K562 (cell line): ENCODE measurements around the gene GOLGA5. TPM values are rescaled to one million over a fixed set of nuclear protein-coding genes. Genes with fewer than 3 reads are reported as not detected.

Source experiments
- ATAC-seq: fragments of 200-7000 bp; cut with Tn5 transposase; 3 replicates; pipeline ENCODE4 v1.9.1; 2020; ENCODE audit warnings: moderate library complexity
- BruUV-seq: library from RNA; stranded (reverse); fragments of 400-500 nt; replicated peaks from 2 replicates; lab custom pipeline; 2021; lab: Mats Ljungman, UMichigan
- CTCF ChIA-PET: fragments of 300-600 bp; formaldehyde crosslinking; extraction: SDS; loops from one replicate; lab custom pipeline; 2021; ENCODE audit warnings: low intra/inter-chr PET ratio; lab: Yijun Ruan, JAX
- POLR2A ChIA-PET: fragments of 300-600, 350-650 bp; sonication (Branson Sonifier 250); formaldehyde crosslinking; extraction: SDS; loops from one replicate; lab custom pipeline; 2021; ENCODE audit warnings: antibody characterized with exemption, inconsistent platforms; lab: Yijun Ruan, JAX
- DNase-seq, 4 experiments: peaks; one replicate each; pipeline versions ENCODE4 v3.0.0 to v3.0.0-alpha.2; 2011 to 2018; ENCODE audit warnings: low spot score in 3 of 4, mixed read lengths in 3 of 4; ENCODE audit errors: extremely low read depth in 1 of 4
- FAIRE-seq: peaks from 2 replicates; lab custom pipeline; 2011; peaks lifted over from hg19 to GRCh38; lab: Jason Lieb, UNC
- H2AFZ ChIP-seq: 2 replicates; pipeline ENCODE4 v1.6.0; 2011; ENCODE audit warnings: low read depth, low read length, control low read depth, inconsistent platforms
- H3K27ac ChIP-seq: fragments of 200-600 bp; 3 replicates; pipeline ENCODE4 v1.8.0; 2011; ENCODE audit warnings: low read depth, mild to moderate bottlenecking, control low read depth, inconsistent platforms, low read length, moderate library complexity, mixed read lengths; ENCODE audit errors: extremely low read depth
- H3K27me3 ChIP-seq, 2 experiments: fragments of 300-600 bp in 1 of 2; 2 replicates in 1 of 2; 3 replicates in 1 of 2; pipeline versions ENCODE4 v1.6.0 to v1.8.0; 2011; ENCODE audit warnings: inconsistent platforms in 2 of 2, low read length in 2 of 2, mild to moderate bottlenecking in 1 of 2, mixed read lengths in 1 of 2, moderate library complexity in 1 of 2; ENCODE audit not compliant: control insufficient read depth in 2 of 2, insufficient read depth in 2 of 2
- H3K36me3 ChIP-seq: fragments of 300-600 bp; 3 replicates; pipeline ENCODE4 v1.8.0; 2011; ENCODE audit warnings: mild to moderate bottlenecking, low read length, inconsistent platforms; ENCODE audit not compliant: control insufficient read depth, insufficient read depth
- H3K4me1 ChIP-seq, 2 experiments: fragments of 200-600 bp in 1 of 2; replicated peaks in 1 of 2; 2 replicates in 1 of 2; 3 replicates in 1 of 2; pipeline versions ENCODE4 v1.5.1 to v1.8.0; 2011; ENCODE audit warnings: inconsistent platforms in 2 of 2, low read length in 2 of 2, mild to moderate bottlenecking in 1 of 2, mixed read lengths in 1 of 2, moderate library complexity in 1 of 2; ENCODE audit not compliant: control insufficient read depth in 2 of 2, insufficient read depth in 2 of 2
- H3K4me2 ChIP-seq: 2 replicates; pipeline ENCODE4 v1.6.1; 2011; ENCODE audit warnings: low read length, control low read depth, inconsistent platforms, mixed read lengths; ENCODE audit not compliant: insufficient read depth
- H3K4me3 ChIP-seq: fragments of 200-600 bp; sonication (generic), shearing (Covaris generic); 2 replicates; pipeline ENCODE4 v1.5.1; 2016; ENCODE audit warnings: control low read depth, inconsistent platforms
- H3K79me2 ChIP-seq: fragments of 200-600 bp; 3 replicates; pipeline ENCODE4 v1.8.0; 2011; ENCODE audit warnings: low read length, inconsistent platforms; ENCODE audit not compliant: control insufficient read depth, insufficient read depth
- H3K9ac ChIP-seq, 2 experiments: 2 replicates each; pipeline versions ENCODE4 v1.6.0 to v1.6.1; 2011; ENCODE audit warnings: low read depth in 2 of 2, low read length in 2 of 2, control low read depth in 1 of 2, inconsistent platforms in 1 of 2, mild to moderate bottlenecking in 1 of 2, mixed read lengths in 1 of 2; ENCODE audit not compliant: insufficient read depth in 1 of 2
- H3K9me1 ChIP-seq: one replicate; pipeline ENCODE4 v1.6.0; 2011; ENCODE audit warnings: inconsistent platforms, mild to moderate bottlenecking, low read length, moderate library complexity; ENCODE audit not compliant: control insufficient read depth, insufficient read depth
- H3K9me3 ChIP-seq: replicated peaks from 2 replicates; pipeline ENCODE4 v1.5.1; 2011; ENCODE audit warnings: low read depth, low read length, inconsistent platforms; ENCODE audit not compliant: control insufficient read depth, insufficient read depth
- H4K20me1 ChIP-seq: replicated peaks from 2 replicates; pipeline ENCODE4 v1.6.1; 2011; ENCODE audit warnings: low read length, inconsistent platforms, mixed read lengths; ENCODE audit not compliant: control insufficient read depth, insufficient read depth
- MXI1 ChIP-seq: IDR thresholded peaks from 2 replicates; pipeline ENCODE4 v1.6.1; 2011; ENCODE audit warnings: low read depth, mild to moderate bottlenecking, improper control_type of control experiment, low read length
- RFX1 ChIP-seq: fragments of 450-650 bp; IDR thresholded peaks from 2 replicates; pipeline ENCODE4 v1.6.1; 2016; ENCODE audit warnings: mild to moderate bottlenecking, moderate library complexity
- SFPQ ChIP-seq: fragments of 200-400 bp; formaldehyde crosslinking; IDR thresholded peaks from 2 replicates; pipeline ENCODE4 v1.6.1; 2017; ENCODE audit warnings: mild to moderate bottlenecking, low read depth, low read length, moderate library complexity
- SUPT5H ChIP-seq: fragments of 450-650 bp; IDR thresholded peaks from 2 replicates; pipeline ENCODE4 v1.6.1; 2016
- WGBS: fragments of 100-300 bp; shearing (Covaris generic); methylation state at CpG from one replicate; pipeline ENCODE4 v1.1.6; 2016; ENCODE audit warnings: low coverage, mixed read lengths; ENCODE audit not compliant: insufficient coverage; ENCODE audit errors: missing lambda C conversion rate; 5-methylcytosine and 5-hydroxymethylcytosine counted together
- in situ Hi-C: fragments of 300-500 bp; cut with MboI; formaldehyde crosslinking; loops from 4 replicates; pipeline ENCODE4 v1.15.0; 2018; ENCODE audit warnings: inconsistent platforms, mixed read lengths
- intact Hi-C: fragments of 100-400 bp; cut with micrococcal nuclease; formaldehyde crosslinking; loops from 2 replicates; pipeline ENCODE4 v1.14.2; 2022
- polyA plus RNA-seq, 8 experiments: library from polyadenylated mRNA; depleted of rRNA in 4 of 8; stranded (reverse) in 5 of 8; unstranded in 3 of 8; fragments of >200 nt; fragmentation: Nextera tagmentation in 2 of 8; fragmentation: Illumina TruSeq in 1 of 8; extraction: Ambion mirVana in 2 of 8; extraction: Trizol in 1 of 8; gene quantifications; 2 replicates each; pipeline versions ENCODE4 v1.2.1 to v1.2.3, GENCODE V29; 2011 to 2014; ENCODE audit warnings: inconsistent platforms in 1 of 8, missing spikeins in 1 of 8
- total RNA-seq, 7 experiments: library from RNA; depleted of rRNA in 6 of 7; stranded (reverse); fragments of >200 nt in 6 of 7; fragmentation: Illumina TruSeq in 2 of 7; extraction: Trizol in 2 of 7; gene quantifications; 2 replicates each; pipeline versions ENCODE4 v1.2.1 to v1.2.3, GENCODE V29; 2011 to 2021; ENCODE audit warnings: low replicate concordance in 1 of 7

The GOLGA5 gene
- total and polyA plus RNA-seq, 9 of the 15 experiments (the other 6 are each of a cell fraction or from before 2014, with no cell fraction given) = 5.7 to 19.6 (median 12.7) TPM

GRCh38 chr14:92750994-92751400 lies 43.1 kb upstream of the GOLGA5 start (continued):
- TF ChIP-seq SFPQ = no peak

- peaks cover 3 to 8% of the 10 kb centered on the region in 2 experiments; a peak in 4 of 5 replicates for H3K4me1 ChIP-seq
- H3K9me3 ChIP-seq = no peaks in the 10 kb centered on the region
- ChIA-PET POLR2A (interaction anchor here (0.6 to 1.5 kb wide), 3 partner anchors 15 to 1948 kb away, joined by 3 to 4 read pairs (median 3); no protein-coding TSS in a partner anchor), CTCF (no interaction called here)
- no peak overlapping the region for H3K4me2 ChIP-seq
- peaks cover 6 to 14% of the 10 kb centered on the region in 2 experiments; a peak in 2 of 5 replicates for H3K27me3 ChIP-seq
- H3K36me3 ChIP-seq = no peaks in the 10 kb centered on the region
- no peak overlapping the region for H3K27ac ChIP-seq
- intact Hi-C loops (no loop called here), in situ Hi-C loops (no loop called here)
- H2AFZ ChIP-seq = no peak overlapping the region
- H4K20me1 ChIP-seq = no peaks in the 10 kb centered on the region
- no peaks in the 10 kb centered on the region for H3K79me2 ChIP-seq
- ATAC-seq = no peak
- H3K4me3 ChIP-seq = no peak overlapping the region
- no peak overlapping the region for H3K9ac ChIP-seq
- TF ChIP-seq SUPT5H (no peak), RFX1 (peak; percentile 32; the same call in 1 of the 2 replicates), MXI1 (no peak)
- no TSS peak for BruUV-seq
- no peak for DNase-seq
- 0% methylated on average over 4 of the region's 4 CpGs for WGBS
- no peaks in the 10 kb centered on the region for H3K9me1 ChIP-seq
- no peak for FAIRE-seq
Observed at GRCh38 chr14:92751819-92752218, 42.3 kb upstream of the GOLGA5 start.
